Measurements from ENCODE around the gene PRTFDC1. TPM values are rescaled to one million over a fixed set of nuclear protein-coding genes. Genes with fewer than 3 reads are reported as not detected.

The PRTFDC1 gene
- total and polyA plus RNA-seq, 2 of the 13 experiments (the other 11 are each of a cell fraction or from before 2014, with no cell fraction given): not detected

DNA sequence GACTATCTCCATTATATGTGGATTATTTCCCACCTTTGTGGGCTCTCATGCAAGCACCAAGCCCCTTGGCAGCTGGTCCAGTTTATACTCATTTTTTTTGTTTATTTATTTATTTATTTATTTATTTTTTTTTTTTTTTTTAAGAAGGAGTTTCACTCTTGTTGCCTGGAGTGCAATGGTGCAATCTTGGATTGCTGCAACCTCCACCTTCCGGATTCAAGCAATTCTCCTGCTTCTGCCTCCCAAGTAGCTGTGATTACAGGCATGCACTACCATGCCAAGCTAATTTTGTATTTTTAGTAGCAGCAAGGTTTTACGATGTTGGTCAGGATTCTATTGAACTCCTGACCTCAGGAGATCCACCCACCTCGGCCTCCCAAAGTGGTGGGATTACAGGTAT, 2.8 kb downstream of the PRTFDC1 start:
- no peaks in the 10 kb centered on the region for H4K20me1 ChIP-seq (ENCODE audit: insufficient read depth, low read length)
- H3K9me3 ChIP-seq (ENCODE audit: low read length): no peaks in the 10 kb centered on the region
- in situ Hi-C loops (cut with HindIII; ENCODE audit: extremely low pct_ligation_motif_present, low pct_unique_long_range_greater_than_20kb) (no loop called here), intact Hi-C loops (cut with micrococcal nuclease; ENCODE audit: unreplicated experiment) (no loop called here)
- FAIRE-seq (no peak), ATAC-seq (no peak), DNase-seq (ENCODE audit: low spot score) (no peak)
- WGBS (ENCODE audit: low lambda C conversion rate): 46% methylated on average over 3 of the region's 3 CpGs
- no peaks in the 10 kb centered on the region for H3K36me3 ChIP-seq (replicated peaks in 1 of 2; ENCODE audit: control insufficient read depth in 1 of 2, insufficient read depth in 2 of 2, low read length in 2 of 2)
- no peak overlapping the region for H2AFZ ChIP-seq (ENCODE audit: low read length)
- no peak overlapping the region for H3K4me2 ChIP-seq (ENCODE audit: low read depth, low read length)
- H3K79me2 ChIP-seq (ENCODE audit: insufficient read depth, low read length): no peaks in the 10 kb centered on the region
- no peak overlapping the region for H3K27ac ChIP-seq (ENCODE audit: extremely low read length, insufficient read depth, low read length)
- H3K4me3 ChIP-seq (replicated peaks in 1 of 3; ENCODE audit: insufficient read depth in 1 of 3, low read depth in 2 of 3, low read length in 3 of 3): no peak overlapping the region
- TF ChIP-seq, protein P1, sequence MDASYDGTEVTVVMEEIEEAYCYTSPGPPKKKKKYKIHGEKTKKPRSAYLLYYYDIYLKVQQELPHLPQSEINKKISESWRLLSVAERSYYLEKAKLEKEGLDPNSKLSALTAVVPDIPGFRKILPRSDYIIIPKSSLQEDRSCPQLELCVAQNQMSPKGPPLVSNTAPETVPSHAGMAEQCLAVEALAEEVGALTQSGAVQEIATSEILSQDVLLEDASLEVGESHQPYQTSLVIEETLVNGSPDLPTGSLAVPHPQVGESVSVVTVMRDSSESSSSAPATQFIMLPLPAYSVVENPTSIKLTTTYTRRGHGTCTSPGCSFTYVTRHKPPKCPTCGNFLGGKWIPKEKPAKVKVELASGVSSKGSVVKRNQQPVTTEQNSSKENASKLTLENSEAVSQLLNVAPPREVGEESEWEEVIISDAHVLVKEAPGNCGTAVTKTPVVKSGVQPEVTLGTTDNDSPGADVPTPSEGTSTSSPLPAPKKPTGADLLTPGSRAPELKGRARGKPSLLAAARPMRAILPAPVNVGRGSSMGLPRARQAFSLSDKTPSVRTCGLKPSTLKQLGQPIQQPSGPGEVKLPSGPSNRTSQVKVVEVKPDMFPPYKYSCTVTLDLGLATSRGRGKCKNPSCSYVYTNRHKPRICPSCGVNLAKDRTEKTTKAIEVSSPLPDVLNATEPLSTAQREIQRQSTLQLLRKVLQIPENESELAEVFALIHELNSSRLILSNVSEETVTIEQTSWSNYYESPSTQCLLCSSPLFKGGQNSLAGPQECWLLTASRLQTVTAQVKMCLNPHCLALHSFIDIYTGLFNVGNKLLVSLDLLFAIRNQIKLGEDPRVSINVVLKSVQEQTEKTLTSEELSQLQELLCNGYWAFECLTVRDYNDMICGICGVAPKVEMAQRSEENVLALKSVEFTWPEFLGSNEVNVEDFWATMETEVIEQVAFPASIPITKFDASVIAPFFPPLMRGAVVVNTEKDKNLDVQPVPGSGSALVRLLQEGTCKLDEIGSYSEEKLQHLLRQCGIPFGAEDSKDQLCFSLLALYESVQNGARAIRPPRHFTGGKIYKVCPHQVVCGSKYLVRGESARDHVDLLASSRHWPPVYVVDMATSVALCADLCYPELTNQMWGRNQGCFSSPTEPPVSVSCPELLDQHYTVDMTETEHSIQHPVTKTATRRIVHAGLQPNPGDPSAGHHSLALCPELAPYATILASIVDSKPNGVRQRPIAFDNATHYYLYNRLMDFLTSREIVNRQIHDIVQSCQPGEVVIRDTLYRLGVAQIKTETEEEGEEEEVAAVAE (CRISPR knock-in tag; IDR thresholded peaks at IDR 0.05; ENCODE audit: borderline replicate concordance): no peak
- TF ChIP-seq CREM (IDR thresholded peaks at IDR 0.05) (no peak), CREM (CRISPR knock-in tag; IDR thresholded peaks at IDR 0.05) (no peak), PTBP1 (IDR thresholded peaks at IDR 0.05; ENCODE audit: low read depth, low read length, poor library complexity, severe bottlenecking) (no peak), TEAD3 (CRISPR knock-in tag; optimal IDR thresholded peaks at IDR 0.05; ENCODE audit: borderline replicate concordance) (no peak), ZNF12 (CRISPR knock-in tag; IDR thresholded peaks at IDR 0.05) (no peak), ZFAT (CRISPR knock-in tag; conservative IDR thresholded peaks at IDR 0.05) (no peak), KDM5B (CRISPR knock-in tag; IDR thresholded peaks at IDR 0.05; ENCODE audit: borderline replicate concordance) (no peak), ELF1 (CRISPR knock-in tag; IDR thresholded peaks at IDR 0.05) (no peak)
- TF ChIP-seq, protein P2, sequence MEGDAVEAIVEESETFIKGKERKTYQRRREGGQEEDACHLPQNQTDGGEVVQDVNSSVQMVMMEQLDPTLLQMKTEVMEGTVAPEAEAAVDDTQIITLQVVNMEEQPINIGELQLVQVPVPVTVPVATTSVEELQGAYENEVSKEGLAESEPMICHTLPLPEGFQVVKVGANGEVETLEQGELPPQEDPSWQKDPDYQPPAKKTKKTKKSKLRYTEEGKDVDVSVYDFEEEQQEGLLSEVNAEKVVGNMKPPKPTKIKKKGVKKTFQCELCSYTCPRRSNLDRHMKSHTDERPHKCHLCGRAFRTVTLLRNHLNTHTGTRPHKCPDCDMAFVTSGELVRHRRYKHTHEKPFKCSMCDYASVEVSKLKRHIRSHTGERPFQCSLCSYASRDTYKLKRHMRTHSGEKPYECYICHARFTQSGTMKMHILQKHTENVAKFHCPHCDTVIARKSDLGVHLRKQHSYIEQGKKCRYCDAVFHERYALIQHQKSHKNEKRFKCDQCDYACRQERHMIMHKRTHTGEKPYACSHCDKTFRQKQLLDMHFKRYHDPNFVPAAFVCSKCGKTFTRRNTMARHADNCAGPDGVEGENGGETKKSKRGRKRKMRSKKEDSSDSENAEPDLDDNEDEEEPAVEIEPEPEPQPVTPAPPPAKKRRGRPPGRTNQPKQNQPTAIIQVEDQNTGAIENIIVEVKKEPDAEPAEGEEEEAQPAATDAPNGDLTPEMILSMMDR (CRISPR knock-in tag; IDR thresholded peaks at IDR 0.05): no peak
- TF ChIP-seq, protein P3, sequence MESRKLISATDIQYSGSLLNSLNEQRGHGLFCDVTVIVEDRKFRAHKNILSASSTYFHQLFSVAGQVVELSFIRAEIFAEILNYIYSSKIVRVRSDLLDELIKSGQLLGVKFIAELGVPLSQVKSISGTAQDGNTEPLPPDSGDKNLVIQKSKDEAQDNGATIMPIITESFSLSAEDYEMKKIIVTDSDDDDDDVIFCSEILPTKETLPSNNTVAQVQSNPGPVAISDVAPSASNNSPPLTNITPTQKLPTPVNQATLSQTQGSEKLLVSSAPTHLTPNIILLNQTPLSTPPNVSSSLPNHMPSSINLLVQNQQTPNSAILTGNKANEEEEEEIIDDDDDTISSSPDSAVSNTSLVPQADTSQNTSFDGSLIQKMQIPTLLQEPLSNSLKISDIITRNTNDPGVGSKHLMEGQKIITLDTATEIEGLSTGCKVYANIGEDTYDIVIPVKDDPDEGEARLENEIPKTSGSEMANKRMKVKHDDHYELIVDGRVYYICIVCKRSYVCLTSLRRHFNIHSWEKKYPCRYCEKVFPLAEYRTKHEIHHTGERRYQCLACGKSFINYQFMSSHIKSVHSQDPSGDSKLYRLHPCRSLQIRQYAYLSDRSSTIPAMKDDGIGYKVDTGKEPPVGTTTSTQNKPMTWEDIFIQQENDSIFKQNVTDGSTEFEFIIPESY (CRISPR knock-in tag; IDR thresholded peaks at IDR 0.05): no peak
- no peaks in the 10 kb centered on the region for H3K27me3 ChIP-seq (ENCODE audit: control insufficient read depth in 1 of 2, insufficient read depth in 2 of 2, low read length in 2 of 2)
- peaks cover 7% of the 10 kb centered on the region for H3K4me1 ChIP-seq (ENCODE audit: insufficient read depth, low read length)
- H3K9ac ChIP-seq (ENCODE audit: insufficient read depth, low read depth, low read length): no peak overlapping the region
- BruUV-seq (replicated peaks): no TSS peak
- CTCF ChIA-PET (ENCODE audit: low intra/inter-chr PET ratio, low total read pairs): no interaction called here
- POLR2A ChIA-PET: no interaction called here
